ENCODE measurements around the gene BRD2.

BRD2 gene

DNA sequence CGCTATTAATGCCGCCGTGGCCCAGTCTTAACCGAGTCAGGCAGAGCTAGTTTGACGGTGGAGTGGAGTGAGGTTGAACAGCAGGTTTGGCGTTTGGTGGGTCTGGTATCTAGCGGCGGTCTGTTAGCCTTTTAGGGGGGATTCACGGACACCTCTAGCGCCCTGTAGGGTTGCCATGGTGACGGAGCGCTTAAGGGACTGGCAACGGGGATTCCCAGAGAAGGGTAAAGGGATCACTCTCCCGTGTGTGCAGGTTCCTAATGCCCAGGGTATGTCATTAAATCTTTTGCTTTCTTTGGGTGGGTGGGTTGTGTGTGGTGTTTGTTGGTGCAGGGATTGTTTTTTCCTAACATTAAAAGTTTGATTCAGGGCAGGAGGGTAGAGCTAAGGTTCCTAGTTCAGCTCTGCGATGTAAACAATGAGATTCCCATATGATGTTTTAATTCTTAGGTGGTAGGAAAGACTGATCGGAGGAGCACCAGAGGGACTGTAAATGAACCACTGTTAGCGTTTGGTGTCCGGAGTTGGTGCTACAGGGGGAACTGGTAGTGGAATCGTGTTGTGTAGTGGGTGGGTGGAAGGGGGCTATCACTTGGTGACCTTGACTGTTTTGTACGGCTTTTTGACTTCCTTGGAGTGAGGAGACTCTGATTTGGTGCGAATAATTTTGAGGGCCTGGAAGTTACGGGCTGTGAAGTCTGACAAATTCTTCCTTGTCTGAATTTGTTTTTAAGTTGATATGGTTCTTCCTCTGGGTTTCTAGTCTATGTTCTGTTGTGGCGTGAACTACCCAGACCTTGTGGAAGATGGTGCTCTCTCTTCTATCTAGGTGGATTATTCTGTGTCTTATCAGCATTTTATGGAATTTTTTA lies 5.0 kb downstream of the BRD2 start:
- peak overlapping the region; percentile 66 for H3K4me3 ChIP-seq (ENCODE audit: low read depth, low read length)
- TF ChIP-seq, protein P1, sequence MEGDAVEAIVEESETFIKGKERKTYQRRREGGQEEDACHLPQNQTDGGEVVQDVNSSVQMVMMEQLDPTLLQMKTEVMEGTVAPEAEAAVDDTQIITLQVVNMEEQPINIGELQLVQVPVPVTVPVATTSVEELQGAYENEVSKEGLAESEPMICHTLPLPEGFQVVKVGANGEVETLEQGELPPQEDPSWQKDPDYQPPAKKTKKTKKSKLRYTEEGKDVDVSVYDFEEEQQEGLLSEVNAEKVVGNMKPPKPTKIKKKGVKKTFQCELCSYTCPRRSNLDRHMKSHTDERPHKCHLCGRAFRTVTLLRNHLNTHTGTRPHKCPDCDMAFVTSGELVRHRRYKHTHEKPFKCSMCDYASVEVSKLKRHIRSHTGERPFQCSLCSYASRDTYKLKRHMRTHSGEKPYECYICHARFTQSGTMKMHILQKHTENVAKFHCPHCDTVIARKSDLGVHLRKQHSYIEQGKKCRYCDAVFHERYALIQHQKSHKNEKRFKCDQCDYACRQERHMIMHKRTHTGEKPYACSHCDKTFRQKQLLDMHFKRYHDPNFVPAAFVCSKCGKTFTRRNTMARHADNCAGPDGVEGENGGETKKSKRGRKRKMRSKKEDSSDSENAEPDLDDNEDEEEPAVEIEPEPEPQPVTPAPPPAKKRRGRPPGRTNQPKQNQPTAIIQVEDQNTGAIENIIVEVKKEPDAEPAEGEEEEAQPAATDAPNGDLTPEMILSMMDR (IDR thresholded peaks at IDR 0.05; ENCODE audit: borderline replicate concordance, insufficient read depth, low read depth, low read length): no peak

DNA sequence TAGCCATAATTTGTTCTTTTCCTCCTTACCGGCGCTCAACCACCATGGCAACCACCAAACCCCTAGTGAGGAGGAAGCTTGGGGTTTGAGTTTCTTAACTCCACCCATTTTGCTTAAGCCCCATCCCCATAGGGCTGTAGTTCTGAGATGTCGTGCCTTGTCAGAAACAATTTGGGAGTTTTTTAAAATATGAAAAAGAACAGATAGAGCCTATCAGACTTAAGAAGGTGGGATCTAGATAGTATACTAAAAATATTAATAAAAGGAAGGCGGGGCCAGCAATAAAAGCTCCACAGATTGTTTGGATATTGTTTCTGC lies 5.6 kb downstream of the BRD2 start:
- TF ChIP-seq, protein P1 (IDR thresholded peaks at IDR 0.05; ENCODE audit: borderline replicate concordance, insufficient read depth, low read depth, low read length): no peak
- peak overlapping the region; percentile 66 for H3K4me3 ChIP-seq (ENCODE audit: low read depth, low read length)

DNA sequence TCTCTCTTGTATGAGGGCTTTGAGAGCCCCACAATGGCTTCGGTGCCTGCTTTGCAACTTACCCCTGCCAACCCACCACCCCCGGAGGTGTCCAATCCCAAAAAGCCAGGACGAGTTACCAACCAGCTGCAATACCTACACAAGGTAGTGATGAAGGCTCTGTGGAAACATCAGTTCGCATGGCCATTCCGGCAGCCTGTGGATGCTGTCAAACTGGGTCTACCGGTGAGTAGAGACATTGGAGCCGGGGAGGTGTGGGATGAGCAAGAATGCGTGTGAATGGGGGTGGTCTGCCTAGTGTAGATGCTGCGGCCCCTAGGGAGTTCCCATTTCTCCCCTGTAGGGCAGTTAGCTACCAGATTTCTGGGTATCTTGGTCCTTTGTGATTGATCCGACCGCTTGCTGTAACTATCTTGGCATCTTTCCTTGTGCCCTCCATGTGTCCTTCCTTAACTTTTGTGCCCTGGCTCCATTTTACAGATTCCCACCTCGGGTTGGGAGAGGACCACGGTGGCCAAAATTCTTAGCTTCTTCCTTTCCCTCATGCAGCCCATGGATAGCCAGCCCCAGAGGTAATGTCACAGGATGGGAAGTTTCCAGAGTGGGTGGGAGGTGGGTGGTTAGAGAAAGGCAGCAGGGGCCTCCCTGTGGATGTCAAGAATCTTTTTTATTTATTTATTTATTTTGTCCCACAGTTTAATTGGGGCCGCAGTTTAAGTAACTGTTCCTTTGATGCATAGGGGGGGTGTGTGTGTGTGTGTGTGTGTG lies 6.3 kb downstream of the BRD2 start:
- TF ChIP-seq, protein P1 (IDR thresholded peaks at IDR 0.05; ENCODE audit: borderline replicate concordance, insufficient read depth, low read depth, low read length): no peak

DNA sequence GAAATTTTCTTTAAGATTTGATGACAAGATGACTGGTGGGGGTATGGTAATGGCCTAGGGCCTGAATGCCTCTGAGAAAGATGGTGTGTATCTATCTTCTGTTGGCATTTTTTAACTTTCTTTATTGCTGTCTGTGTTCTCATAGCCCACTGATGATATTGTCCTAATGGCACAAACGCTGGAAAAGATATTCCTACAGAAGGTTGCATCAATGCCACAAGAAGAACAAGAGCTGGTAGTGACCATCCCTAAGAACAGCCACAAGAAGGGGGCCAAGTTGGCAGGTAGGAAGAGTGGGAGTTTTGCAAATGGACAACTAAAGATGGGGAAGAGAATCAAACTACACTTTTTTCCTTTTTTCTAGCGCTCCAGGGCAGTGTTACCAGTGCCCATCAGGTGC lies 7.5 kb downstream of the BRD2 start:
- TF ChIP-seq, protein P1 (IDR thresholded peaks at IDR 0.05; ENCODE audit: borderline replicate concordance, insufficient read depth, low read depth, low read length): no peak
- no peak overlapping the region for H3K4me3 ChIP-seq (ENCODE audit: low read depth, low read length)

More for the DNA sequence above, 6.3 kb downstream of the BRD2 start:
- peak overlapping the region; percentile 66 for H3K4me3 ChIP-seq (ENCODE audit: low read depth, low read length)

DNA sequence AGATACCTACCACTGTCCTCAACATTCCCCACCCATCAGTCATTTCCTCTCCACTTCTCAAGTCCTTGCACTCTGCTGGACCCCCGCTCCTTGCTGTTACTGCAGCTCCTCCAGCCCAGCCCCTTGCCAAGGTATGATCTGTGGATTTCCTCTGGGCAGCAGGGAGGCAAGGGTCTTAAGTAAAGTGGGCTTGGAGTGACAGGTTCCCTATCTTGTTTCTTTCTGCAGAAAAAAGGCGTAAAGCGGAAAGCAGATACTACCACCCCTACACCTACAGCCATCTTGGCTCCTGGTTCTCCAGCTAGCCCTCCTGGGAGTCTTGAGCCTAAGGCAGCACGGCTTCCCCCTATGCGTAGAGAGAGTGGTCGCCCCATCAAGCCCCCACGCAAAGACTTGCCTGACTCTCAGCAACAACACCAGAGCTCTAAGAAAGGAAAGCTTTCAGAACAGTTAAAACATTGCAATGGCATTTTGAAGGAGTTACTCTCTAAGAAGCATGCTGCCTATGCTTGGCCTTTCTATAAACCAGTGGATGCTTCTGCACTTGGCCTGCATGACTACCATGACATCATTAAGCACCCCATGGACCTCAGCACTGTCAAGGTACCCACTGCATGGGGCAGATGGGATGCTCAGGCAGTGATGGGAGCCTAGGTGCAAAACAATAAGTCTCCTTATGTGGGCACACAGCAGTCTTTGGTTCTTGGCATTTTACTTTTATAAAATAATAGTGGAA lies 8.1 kb downstream of the BRD2 start:
- no peak overlapping the region for H3K4me3 ChIP-seq (ENCODE audit: low read depth, low read length)
- TF ChIP-seq, protein P1 (IDR thresholded peaks at IDR 0.05; ENCODE audit: borderline replicate concordance, insufficient read depth, low read depth, low read length): no peak

DNA sequence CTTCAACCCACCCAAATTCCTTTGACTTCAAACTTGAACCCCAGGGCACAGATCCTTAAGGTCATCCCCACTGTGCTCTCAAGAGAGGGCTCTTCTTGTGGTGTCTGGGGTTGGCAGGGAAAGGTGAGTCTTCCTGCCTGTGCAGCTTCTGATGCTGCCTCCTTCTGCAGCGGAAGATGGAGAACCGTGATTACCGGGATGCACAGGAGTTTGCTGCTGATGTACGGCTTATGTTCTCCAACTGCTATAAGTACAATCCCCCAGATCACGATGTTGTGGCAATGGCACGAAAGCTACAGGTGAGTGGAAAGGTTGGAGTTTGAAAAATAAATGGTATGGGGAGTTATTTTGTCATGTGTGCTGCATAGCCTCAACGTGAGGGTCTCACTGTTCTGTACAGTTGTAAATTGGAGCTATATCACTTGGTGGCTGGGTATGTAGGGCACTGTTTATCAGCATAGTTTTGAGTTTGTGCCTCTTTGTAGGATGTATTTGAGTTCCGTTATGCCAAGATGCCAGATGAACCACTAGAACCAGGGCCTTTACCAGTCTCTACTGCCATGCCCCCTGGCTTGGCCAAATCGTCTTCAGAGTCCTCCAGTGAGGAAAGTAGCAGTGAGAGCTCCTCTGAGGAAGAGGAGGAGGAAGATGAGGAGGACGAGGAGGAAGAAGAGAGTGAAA lies 9.0 kb downstream of the BRD2 start:
- no peak overlapping the region for H3K4me3 ChIP-seq (ENCODE audit: low read depth, low read length)
- TF ChIP-seq, protein P1 (IDR thresholded peaks at IDR 0.05; ENCODE audit: borderline replicate concordance, insufficient read depth, low read depth, low read length): no peak
